NCI-H1092 treated with DMSO at 0.1 percent for 48 hours (cell line): ENCODE measurements around the gene ANXA10.
"Not testable (repeated sequence)": the region's sequence is repeated elsewhere in the genome, so short reads cannot be mapped to it uniquely, and the experiment has no call there.

Source experiments
- DNase-seq: peaks from one replicate; lab custom pipeline; 2025; lab: John Stamatoyannopoulos, UW

Gene ANXA10

DNA sequence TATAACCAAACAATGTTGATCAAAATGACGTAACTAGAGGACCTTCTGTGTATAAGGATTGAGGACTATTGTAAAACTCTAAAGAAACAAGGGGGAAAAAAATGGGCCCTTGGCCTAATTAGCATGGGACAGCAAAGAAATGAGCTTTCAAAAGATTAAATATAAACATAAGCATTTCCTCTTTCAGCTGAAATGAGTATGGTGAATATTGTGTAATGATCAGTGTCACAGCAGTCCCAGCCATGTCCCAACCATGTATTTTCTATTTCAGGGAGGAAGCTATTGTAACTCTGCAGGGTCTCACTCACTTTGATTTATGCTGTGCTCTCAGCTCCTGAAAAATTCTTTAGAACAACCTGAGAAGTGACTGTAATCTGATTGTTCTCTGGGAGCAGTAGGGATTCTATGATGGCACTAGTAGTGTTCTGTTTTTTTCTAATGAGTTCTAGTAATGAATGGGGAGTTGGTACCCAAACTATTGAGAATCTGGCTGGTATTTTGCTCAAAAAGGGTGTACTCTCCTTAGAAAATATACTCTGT is 25.8 kb downstream of the ANXA10 start:
- no peak for DNase-seq

DNA sequence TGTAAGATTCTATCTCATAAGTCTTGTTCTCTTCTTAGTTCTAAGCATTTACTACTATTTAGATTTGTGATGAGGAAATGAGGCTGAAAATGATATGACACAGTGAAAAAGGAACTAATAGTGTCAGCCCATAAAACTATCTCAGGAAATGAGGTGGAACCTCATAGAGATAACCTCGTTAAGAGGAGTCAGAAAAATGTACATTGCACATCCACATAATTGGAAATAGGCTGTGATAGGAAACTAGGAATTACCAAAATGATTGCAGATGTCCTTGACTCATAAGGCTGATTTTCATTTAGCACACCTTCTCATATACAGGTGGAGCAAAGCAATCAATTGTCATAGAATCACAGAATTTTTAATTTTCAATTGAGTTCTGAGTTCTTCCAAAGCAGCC is 26.8 kb downstream of the ANXA10 start:
- no peak for DNase-seq

DNA sequence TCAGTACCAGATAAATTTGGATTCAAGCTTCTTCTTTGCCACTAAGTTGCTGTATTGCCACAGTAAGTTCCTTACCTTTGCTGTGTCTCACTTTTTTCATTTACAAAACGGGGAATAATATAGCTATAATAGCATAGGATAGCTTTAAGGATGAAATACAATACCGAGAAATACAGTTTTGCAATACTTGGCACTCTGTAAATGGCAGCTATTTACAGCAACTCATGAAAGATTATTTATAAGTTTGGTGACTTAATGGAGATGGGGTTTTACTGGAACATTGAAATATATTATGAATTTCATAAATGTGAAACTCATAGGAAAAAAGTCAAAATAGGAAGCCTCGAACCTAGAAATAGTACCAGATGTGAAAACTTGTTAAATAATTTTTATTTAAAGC is 27.6 kb downstream of the ANXA10 start:
- DNase-seq: no peak

DNA sequence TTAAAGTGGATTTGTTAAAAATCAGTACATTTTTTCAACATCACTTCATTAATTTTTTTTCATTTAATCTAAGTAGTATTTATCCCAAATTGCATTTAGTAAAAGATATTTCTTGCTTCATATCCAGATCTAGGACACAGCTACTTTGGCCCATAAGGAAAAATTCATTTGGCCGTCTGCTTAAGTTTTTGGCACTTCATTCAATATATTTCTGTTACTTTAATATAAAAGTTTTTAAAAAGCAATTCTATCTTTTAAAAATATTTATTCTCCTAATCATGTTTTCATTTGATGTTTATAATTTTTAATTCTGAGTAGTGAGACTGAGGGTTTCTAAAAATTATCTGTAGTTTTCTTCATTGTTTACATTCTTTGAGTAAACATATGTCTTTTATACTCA is 28.5 kb downstream of the ANXA10 start:
- DNase-seq: no peak

DNA sequence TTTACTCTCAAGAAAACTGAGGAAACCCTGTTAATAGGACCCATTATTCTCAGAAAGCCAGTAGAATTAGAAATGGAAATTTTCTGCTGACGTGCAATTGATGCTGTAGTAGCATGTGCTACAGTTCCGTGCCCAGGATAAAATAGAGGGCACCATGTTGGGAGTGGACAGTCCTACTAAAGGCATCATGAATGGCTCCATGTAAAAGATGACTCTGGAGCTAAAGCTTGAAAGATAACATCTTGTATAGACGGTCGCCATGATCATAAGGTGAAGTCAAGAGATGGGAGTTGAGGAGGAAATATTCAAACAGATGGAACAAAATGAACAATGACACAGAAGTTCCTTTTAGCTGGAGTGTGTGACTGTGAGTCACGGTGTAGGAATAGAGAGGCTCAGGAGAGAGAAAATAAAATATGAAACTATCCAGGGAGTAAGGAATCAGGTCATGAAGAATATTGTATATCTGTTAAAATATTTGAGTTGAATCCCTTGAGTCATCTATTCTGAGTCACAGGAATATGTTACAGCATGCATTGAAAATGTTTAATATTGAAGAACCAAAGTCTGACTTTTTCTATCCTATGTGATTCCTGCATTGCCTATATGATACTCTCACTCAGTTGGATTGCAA is 31.8 kb downstream of the ANXA10 start:
- no peak for DNase-seq

DNA sequence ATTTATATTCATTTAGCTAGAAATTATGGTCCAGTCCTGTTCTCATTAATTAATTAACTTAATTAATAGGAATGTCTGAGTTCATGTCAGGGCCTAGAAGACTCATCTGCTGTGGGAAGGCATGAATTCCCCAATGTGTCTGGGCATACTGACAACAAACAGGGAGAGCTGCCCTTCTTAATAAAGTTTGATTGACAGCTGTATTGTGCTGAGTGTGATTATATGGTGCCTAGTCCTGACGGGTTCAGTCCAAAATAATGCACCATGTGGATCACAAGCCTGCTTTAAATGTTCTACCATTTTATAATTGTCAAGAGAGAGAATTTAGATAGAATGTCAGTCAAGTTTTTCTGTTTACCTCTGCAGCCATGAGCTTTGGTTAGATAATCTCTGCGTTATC is 34.6 kb downstream of the ANXA10 start:
- no peak for DNase-seq

DNA sequence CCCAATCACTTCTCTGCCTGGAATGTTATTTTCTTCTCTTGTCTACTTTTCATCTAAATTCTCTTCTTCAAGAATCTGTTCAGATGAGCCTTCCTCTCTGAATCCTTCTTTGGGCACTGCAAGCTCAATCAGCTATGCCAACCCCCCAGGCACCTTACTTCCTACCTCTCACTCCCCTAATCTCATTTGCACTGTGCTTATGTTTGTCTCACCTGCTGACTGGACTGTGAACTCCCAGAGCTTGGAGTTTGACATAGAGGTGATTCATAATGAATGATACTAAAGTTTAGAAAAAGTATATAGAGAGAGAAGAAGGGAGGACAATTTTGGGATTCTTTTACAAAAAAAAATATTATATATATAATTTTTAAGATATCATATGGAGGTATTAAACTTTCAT is 36.3 kb downstream of the ANXA10 start:
- DNase-seq: no peak

DNA sequence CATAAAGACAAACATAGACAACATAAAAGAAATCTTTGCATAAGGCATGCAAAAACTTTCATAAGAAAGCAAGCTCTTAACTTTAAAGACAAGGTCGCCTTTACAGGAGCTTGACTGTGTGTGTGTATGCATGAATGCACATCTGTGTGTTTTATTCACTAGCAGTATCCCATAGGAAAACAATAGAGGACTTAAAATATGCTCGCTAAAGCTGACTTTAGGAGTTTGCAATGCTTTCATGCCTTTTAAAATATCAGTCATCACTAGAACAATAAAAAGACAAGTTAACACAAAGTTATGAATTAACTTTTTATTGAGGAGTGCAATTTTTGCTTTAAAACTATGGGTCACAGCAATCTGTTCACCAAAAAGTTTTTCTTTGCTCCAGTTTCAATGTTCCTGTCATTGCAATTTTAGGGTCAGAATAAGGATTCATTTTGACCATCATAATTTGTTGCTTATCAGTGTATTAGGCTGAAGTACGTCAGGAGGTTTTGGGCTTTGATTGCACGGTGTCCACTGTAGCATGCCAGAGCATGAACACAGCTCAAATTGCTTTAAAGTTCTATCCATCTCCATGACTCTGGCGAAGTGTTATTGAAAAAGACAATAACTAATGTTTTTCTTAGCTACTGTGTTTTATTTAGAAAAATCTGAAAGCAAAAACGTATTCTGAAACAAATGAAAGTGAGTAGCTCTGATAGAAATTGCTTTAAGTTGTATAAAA is 36.9 kb downstream of the ANXA10 start:
- DNase-seq: no peak

DNA sequence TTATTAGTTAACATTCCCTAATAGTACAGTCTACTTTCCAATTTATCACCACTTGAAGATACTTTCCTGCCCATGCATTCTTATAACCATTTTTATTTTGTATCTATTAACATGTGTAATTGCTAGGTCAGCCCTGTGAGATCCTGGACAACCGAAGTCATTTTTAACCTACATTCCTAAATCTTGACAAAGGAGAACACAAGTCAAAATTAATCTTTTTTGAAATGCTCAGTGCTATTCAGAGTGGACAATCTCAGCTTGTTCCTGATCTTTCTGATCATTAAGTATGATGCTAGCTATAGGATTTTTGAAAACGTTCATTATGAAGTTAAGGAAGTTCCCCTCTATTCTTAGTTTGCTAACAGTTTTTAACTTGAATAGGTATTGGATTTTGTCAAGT is 37.5 kb downstream of the ANXA10 start:
- DNase-seq: no peak

DNA sequence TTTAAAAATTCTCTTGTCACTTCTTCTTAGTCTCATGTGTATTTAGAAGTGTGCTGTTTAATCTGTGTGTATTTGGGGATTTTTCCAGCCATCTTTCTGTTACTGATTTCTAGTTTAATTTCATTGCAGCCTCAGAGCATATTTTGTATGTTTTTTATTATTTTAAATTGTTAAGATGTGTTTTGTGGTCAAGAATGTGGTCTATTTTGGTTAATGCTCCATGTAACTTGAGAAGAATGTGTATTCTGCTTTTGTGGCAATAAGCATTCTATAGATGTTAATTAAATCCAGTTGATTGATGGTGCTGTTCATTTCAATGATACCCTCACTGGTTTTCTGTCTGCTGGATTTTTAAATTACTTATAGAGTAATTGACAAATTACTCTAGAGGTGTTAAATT is 38.9 kb downstream of the ANXA10 start:
- no peak for DNase-seq

DNA sequence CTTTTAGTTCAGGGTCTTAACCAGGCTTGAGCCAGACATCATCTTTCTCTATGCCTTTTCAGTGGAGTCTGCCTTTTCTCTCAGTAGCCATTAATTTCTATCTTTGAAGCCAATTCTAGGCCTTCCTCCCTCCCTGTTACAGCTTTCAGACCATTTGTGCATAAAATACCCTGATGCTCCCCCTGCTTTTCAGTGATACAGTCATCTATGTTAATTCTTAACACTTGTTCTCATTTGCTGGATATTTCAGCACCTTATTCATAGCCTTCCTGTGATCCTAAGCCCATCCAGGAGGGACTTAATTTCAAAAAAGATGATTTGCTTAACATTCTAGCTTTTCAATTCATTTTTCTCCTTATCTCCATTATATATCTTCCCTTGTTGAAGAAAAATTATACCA is 42.3 kb downstream of the ANXA10 start:
- DNase-seq: no peak

DNA sequence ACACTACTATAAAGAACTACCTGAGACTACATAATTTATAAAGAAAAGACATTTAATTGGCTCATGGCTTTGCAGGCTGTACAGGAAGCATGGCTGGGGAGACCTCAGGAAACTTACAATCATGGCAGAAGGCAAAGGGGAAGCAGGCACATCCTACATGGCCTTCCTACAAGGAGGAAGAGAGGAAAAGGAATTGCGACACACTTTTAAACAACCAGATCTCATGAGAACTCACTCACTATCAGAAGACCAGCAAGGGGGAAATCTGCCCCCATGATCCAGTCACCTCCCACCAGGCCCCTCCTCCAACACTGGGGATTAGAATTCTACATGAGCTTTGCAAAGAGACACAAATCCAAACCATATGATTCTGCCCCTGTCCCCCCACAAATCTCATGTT is 43.5 kb downstream of the ANXA10 start:
- DNase-seq: not testable (repeated sequence)

DNA sequence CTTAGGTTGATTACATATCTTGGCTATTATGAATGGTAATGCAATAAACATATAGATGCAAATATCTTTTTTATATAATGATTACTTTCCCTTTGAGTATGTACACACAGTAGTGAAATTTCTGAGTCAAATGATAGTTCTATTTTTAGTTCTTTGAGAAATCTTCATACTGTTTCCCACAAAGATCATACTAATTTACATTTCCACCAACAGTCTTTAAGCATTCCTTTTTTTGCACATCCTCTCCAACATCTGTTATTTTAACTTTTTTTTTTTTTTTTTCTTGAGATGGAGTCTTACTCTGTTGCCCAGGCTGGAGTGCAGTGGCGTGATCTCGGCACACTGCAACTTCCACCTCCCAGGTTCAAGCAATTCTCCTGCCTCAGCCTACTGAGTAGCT is 45.4 kb downstream of the ANXA10 start:
- not testable (repeated sequence) for DNase-seq

DNA sequence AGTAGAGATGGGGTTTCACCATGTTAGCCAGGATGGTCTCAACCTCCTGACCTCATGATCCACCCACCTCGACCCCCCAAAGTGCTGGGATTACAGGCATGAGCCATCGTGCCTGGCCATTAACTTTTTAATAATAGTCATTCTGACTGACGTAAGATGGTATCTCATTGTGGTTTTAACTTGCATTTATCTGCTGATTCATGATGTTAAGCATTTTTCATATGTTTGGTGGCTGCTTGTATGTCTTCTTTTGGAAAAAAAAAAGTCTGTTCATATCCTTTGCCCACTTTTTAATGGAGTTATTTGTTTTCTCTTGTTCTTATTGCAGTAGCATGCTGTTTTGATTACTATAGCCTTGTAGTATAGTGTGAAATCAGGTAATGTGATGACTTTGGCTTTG is 45.8 kb downstream of the ANXA10 start:
- DNase-seq: no peak

DNA sequence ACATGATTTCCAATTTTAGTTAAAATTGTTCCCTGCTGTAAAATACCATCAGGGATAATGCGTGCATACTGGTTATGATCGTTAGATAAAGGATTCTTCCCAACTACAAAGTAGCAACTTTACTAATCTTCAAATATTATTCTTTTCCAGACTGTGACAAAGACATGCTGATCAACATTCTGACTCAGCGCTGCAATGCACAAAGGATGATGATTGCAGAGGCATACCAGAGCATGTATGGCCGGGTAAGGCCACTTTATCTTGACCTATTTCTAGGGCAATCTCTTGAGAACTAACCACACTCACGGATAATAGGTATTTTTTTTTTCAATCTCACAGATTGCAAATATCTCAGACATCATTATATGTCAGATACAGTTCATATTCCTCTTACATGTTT is 47.0 kb downstream of the ANXA10 start:
- no peak for DNase-seq

DNA sequence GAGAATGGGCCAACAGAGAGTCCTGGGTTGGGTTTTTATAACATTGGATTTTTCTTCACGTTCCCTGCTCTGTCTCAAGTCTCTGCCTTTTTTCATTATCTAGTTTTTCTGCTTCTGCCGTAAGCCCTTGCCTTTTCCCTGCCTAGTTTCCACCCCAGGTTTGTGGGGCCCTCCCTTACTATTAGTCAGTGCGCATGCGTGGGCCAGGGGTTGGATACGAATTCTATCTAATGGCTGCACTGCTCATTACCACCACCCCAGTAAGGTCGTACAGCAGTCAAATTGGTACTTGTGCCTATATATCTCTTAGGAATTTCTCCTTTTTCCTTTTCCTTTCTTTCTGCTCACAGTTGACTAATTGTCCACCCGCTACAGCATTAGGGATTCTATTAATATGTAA is 49.4 kb downstream of the ANXA10 start:
- DNase-seq: no peak

DNA sequence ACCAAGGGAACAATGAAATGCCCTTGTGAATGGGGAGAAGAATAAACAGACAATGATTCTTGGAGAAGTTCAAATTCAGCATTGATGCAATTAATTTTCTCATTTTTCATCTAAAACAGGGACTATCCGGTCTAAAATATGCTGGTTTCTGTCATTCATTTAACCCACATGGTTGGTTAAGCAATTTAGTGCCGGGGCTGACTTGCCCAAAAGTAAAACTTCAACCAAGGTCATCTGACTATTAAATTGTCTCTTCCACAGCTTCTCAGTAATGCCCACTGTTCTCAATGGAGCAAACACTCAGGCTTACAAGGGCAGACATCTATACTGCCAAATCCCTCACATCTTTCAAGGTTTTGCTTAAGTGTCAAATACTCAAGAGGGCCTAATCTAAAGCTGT is 51.3 kb downstream of the ANXA10 start:
- DNase-seq: no peak

DNA sequence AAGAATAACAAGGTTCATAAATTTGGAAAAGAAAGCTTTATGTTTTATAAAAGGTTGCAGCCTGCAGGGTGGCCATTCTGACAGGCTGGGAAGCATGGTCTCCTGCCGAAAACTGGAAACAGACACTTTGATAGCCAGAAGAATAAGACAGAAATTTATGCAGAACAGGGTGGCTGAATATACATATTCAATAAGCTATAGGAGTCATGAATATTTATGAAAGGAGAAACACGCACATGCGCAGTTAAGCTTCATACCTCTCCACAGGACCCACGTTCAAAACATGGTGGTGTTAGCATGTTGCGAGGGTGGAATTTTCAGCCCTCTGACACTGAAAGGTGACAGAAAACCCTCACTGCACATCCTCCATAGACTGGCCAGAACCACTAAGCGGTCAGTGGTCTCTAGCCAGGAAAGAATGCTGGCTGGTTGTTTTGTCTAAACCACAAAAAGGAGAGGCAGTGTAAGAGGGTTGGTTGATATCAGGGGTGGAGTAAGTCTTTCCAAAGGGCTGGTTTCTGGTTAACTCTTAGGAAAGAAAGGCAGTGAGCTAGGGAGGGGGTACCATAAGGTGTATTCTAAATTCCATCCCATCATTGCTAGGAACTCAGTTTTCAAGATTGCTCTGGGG is 58.2 kb downstream of the ANXA10 start:
- DNase-seq: no peak

DNA sequence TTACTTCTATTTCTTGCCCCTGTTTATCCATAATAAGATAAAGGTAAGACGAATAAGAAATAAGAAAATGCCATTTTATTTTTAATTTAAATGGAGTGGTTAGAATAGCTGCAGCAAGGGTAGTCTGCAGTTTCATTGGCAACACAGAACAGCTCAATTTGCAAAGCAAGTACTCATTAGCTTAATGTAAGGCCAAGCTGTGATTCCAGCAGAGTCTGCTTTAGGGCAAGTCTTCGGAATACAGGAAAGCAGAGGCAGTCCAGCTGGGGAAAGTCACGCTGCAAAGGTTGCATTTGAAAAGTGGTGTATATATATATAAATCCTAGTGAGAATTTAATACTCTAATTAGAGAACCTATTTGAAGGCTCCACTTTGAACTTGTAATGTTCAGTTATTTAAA is 59.0 kb downstream of the ANXA10 start:
- no peak for DNase-seq

DNA sequence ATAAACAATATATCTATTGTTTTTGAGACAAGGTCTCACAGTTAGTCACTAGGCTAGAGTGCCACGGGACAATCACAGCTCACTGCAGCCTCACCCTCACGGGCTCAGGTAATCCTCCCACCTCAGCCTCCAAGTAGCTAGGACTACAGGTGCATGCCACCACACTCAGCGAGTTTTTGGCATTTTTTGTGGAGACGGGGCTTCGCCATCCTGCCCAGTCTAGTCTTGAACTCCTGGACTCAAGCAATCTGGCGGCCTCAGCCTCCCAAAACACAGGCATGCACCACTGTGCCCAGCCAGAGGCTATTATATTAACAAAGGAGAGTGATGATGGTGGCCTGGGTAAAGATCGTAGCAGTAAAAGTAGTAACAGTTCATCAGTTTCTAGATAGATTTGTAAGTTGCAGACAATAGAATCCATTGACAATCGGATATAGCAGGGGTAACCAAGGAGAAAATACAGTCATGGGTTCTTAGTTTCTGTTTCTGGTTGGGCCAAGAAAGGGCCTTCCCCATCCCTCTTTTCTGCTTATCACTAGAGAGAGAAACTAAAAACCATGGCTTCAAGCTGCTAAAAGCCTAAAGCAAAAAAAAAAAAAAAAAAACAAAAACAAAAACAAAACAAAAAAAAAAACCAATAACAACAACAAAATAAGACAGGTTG is 60.6 kb downstream of the ANXA10 start:
- DNase-seq: no peak

DNA sequence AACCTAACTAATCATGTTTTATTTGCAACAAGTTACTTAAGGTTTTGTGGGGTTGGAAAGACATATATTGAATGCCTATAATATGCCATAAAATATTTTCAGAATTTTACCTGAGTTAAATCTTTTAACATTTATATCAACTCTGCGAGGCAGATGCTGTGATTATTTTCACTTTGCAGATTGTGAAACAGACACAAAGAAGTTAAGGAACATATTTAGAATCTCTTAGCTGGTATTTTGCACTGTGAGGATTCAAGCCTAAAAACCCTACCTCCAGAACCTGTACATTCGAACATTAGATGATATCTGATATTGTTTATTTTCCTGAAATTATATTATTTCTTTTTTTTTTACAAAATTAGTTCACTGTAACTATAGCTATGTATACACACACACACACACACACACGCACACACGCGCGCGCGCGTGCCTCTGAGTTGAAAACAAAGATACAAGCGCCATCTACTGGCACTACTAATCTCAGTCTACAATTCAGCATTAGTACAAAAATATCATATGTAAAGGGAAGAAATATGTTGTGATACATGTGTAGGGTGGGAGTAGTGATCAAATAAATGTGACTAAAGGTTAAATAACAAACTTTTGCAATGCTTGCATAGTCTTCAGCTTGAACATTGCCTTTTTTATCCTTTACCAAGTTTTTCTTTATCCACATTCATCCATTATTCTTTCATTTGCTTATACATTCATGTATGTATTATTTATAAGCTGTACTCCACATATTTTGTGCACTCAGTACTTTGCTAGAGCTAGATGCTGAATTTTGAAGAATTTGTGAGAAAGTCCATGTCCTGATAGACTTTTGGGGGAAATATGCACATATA is 61.5 kb downstream of the ANXA10 start:
- peak; percentile 39 for DNase-seq
